Ishikawa (cell line): ENCODE measurements around the gene SNRNP25.

Source experiments
- CEBPB ChIP-seq: IDR thresholded peaks from 2 replicates; pipeline ENCODE4 v1.6.1; 2012
- CREB1 ChIP-seq: IDR thresholded peaks from 2 replicates; pipeline ENCODE4 v1.6.1; 2012; ENCODE audit warnings: low read depth
- EGR1 ChIP-seq: IDR thresholded peaks from 2 replicates; pipeline ENCODE4 v1.6.1; 2012
- EP300 ChIP-seq: IDR thresholded peaks from 2 replicates; pipeline ENCODE4 v1.6.1; 2012; ENCODE audit warnings: borderline replicate concordance
- FOXM1 ChIP-seq: IDR thresholded peaks from 2 replicates; pipeline ENCODE4 v1.6.1; 2012; ENCODE audit warnings: low read depth, borderline replicate concordance
- MAX ChIP-seq: IDR thresholded peaks from 2 replicates; pipeline ENCODE4 v1.6.1; 2012
- NFIC ChIP-seq: IDR thresholded peaks from 2 replicates; pipeline ENCODE4 v1.6.1; 2012
- RAD21 ChIP-seq: IDR thresholded peaks from 2 replicates; pipeline ENCODE4 v1.6.1; 2012; ENCODE audit warnings: low read depth
- REST ChIP-seq: IDR thresholded peaks from 2 replicates; pipeline ENCODE4 v1.6.1; 2012; ENCODE audit warnings: low read depth, mild to moderate bottlenecking
- TAF1 ChIP-seq: IDR thresholded peaks from 2 replicates; pipeline ENCODE4 v1.6.1; 2012; ENCODE audit warnings: low read depth, mild to moderate bottlenecking
- TCF12 ChIP-seq: IDR thresholded peaks from 2 replicates; pipeline ENCODE4 v1.6.1; 2012; ENCODE audit warnings: low read depth
- TEAD4 ChIP-seq: IDR thresholded peaks from 2 replicates; pipeline ENCODE4 v1.6.1; 2012
- USF1 ChIP-seq: IDR thresholded peaks from 2 replicates; pipeline ENCODE4 v1.6.1; 2012
- YY1 ChIP-seq: IDR thresholded peaks from 2 replicates; pipeline ENCODE4 v1.6.1; 2012; ENCODE audit warnings: low read depth
- ZBTB7A ChIP-seq: IDR thresholded peaks from 2 replicates; pipeline ENCODE4 v1.6.1; 2012; ENCODE audit warnings: low read depth

SNRNP25 gene

GRCh38 chr16:85407-85782 lies 31.8 kb downstream of the SNRNP25 start:
- TF ChIP-seq TCF12 (no peak), ZBTB7A (no peak), REST (no peak), EGR1 (no peak), CREB1 (no peak), USF1 (no peak), EP300 (no peak), RAD21 (no peak), YY1 (no peak), TAF1 (no peak), FOXM1 (no peak), MAX (no peak), NFIC (no peak), CEBPB (no peak), TEAD4 (no peak)

GRCh38 chr16:85865-86264 lies 32.2 kb downstream of the SNRNP25 start:
- TF ChIP-seq EGR1 (no peak), CREB1 (no peak), YY1 (no peak), TEAD4 (no peak), EP300 (no peak), TCF12 (no peak), USF1 (no peak), NFIC (no peak), RAD21 (no peak), TAF1 (no peak), REST (no peak), ZBTB7A (no peak)

- TF ChIP-seq USF1 (no peak), EP300 (no peak)
Measured at GRCh38 chr16:86483-86952, 32.9 kb downstream of the SNRNP25 start.

GRCh38 chr16:88613-89012 lies 35.0 kb downstream of the SNRNP25 start:
- TF ChIP-seq ZBTB7A: no peak

DNA sequence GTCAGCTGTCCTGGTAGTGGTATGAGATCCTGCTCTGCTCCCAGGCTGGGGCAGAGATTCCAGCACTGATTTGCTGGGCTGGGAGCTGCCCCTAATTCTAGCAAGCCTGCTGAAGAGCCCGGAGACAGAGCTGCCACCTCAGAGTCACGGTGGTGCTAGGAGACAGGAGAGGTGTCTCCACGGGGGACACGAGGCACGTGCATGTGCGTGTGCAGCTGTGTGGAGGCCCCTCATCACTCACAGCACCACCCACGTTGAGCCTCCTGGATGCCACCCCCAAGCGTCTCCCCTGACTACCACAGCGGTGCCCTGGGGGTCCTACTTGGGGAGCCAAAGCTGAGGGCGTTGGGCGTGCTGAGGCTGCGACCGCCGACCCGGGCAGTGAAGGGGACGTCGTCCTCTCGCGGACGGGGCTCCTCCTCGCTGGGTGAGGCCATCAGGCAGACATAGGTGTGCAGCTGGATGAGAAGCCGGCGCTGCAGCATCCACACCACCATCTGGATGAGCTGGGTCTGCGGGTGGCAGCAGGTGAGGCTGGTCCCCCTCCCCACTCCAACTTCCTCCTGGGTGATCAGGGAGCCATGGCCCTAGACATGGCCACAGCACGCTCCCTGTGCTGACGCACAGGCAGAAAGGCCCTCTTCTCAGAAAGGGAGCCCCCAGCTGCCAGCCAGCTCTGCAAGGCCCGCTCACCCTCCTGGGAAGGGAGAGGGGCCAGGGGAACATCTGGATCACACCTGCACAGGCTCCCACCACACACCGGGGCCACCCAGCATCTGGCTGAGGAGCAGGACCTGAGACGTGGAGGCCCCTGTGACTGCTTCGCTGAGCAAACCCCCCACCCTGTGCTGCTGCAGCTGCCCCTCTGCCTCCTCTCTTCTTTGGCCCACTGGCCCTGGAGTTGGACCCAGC lies 36.0 kb downstream of the SNRNP25 start:
- no peak for TF ChIP-seq USF1
- TF ChIP-seq TAF1: no peak
- TF ChIP-seq EP300: no peak
- TF ChIP-seq FOXM1: no peak
- TF ChIP-seq NFIC: no peak
- no peak for TF ChIP-seq TEAD4

DNA sequence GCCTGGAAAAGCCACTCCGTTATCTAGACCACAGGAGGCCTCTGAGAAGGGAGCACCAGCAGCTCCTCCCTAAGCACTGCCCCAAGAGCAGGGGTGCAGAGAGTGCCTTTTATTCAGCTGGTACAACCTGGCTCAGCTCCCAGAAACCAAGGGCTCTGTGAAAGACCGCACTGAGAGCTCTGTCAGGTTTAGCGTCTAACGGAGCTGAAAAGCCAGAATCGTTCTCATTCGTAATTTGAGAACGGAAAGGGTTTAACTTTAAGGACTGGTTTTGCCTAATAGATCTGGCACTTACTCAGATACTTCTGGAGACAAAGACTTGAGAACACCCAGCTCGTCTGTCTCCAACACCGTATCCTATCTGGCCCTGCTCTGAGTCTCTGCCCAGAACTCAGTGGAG lies 37.9 kb downstream of the SNRNP25 start:
- TF ChIP-seq MAX (no peak), YY1 (no peak), USF1 (no peak), RAD21 (no peak), CREB1 (no peak), FOXM1 (no peak), TAF1 (no peak), CEBPB (no peak), EP300 (no peak), ZBTB7A (no peak), EGR1 (no peak), NFIC (peak; percentile 79), REST (no peak), TCF12 (0 out of 2 replicates have a peak, but pooled peaks have one; percentile 50), TEAD4 (no peak)
